Ishikawa (cell line): ENCODE data around the gene COL13A1.

Experiments used
- CEBPB ChIP-seq: IDR thresholded peaks from 2 replicates; pipeline ENCODE4 v1.6.1; 2012
- CREB1 ChIP-seq: IDR thresholded peaks from 2 replicates; pipeline ENCODE4 v1.6.1; 2012; ENCODE audit warnings: low read depth
- EGR1 ChIP-seq: IDR thresholded peaks from 2 replicates; pipeline ENCODE4 v1.6.1; 2012
- EP300 ChIP-seq: IDR thresholded peaks from 2 replicates; pipeline ENCODE4 v1.6.1; 2012; ENCODE audit warnings: borderline replicate concordance
- FOXM1 ChIP-seq: IDR thresholded peaks from 2 replicates; pipeline ENCODE4 v1.6.1; 2012; ENCODE audit warnings: low read depth, borderline replicate concordance
- MAX ChIP-seq: IDR thresholded peaks from 2 replicates; pipeline ENCODE4 v1.6.1; 2012
- NFIC ChIP-seq: IDR thresholded peaks from 2 replicates; pipeline ENCODE4 v1.6.1; 2012
- RAD21 ChIP-seq: IDR thresholded peaks from 2 replicates; pipeline ENCODE4 v1.6.1; 2012; ENCODE audit warnings: low read depth
- REST ChIP-seq: IDR thresholded peaks from 2 replicates; pipeline ENCODE4 v1.6.1; 2012; ENCODE audit warnings: low read depth, mild to moderate bottlenecking
- TAF1 ChIP-seq: IDR thresholded peaks from 2 replicates; pipeline ENCODE4 v1.6.1; 2012; ENCODE audit warnings: low read depth, mild to moderate bottlenecking
- TCF12 ChIP-seq: IDR thresholded peaks from 2 replicates; pipeline ENCODE4 v1.6.1; 2012; ENCODE audit warnings: low read depth
- TEAD4 ChIP-seq: IDR thresholded peaks from 2 replicates; pipeline ENCODE4 v1.6.1; 2012
- USF1 ChIP-seq: IDR thresholded peaks from 2 replicates; pipeline ENCODE4 v1.6.1; 2012
- YY1 ChIP-seq: IDR thresholded peaks from 2 replicates; pipeline ENCODE4 v1.6.1; 2012; ENCODE audit warnings: low read depth
- ZBTB7A ChIP-seq: IDR thresholded peaks from 2 replicates; pipeline ENCODE4 v1.6.1; 2012; ENCODE audit warnings: low read depth

The COL13A1 gene

GRCh38 chr10:69810675-69811397 is 9.1 kb downstream of the COL13A1 start:
- TF ChIP-seq FOXM1 (no peak), TCF12 (no peak), YY1 (no peak)

- no peak for TF ChIP-seq EGR1
- no peak for TF ChIP-seq EP300
These were observed 11.9 kb downstream of the COL13A1 start for GRCh38 chr10:69813632-69814031.

- TF ChIP-seq TEAD4 = no peak
- no peak for TF ChIP-seq EP300
- TF ChIP-seq ZBTB7A = no peak
- no peak for TF ChIP-seq MAX
- no peak for TF ChIP-seq FOXM1
- TF ChIP-seq TAF1 = no peak
- no peak for TF ChIP-seq RAD21
- no peak for TF ChIP-seq YY1
- TF ChIP-seq CREB1 = no peak
- TF ChIP-seq CEBPB = no peak
- no peak for TF ChIP-seq NFIC
These were observed 12.5 kb downstream of the COL13A1 start for GRCh38 chr10:69814251-69814650.

- no peak for TF ChIP-seq EP300
- no peak for TF ChIP-seq USF1
- no peak for TF ChIP-seq TAF1
- TF ChIP-seq RAD21 = no peak
- TF ChIP-seq YY1 = no peak
- TF ChIP-seq EGR1 = no peak
- no peak for TF ChIP-seq TEAD4
- no peak for TF ChIP-seq FOXM1
- no peak for TF ChIP-seq REST
- TF ChIP-seq TCF12 = no peak
- no peak for TF ChIP-seq CREB1
- TF ChIP-seq NFIC = no peak
- TF ChIP-seq CEBPB = no peak
- no peak for TF ChIP-seq MAX
- no peak for TF ChIP-seq ZBTB7A
These were observed 13.4 kb downstream of the COL13A1 start for GRCh38 chr10:69815104-69815503.

- TF ChIP-seq FOXM1 = no peak
- no peak for TF ChIP-seq TAF1
- no peak for TF ChIP-seq REST
- TF ChIP-seq EGR1 = no peak
- no peak for TF ChIP-seq TEAD4
These were observed 14.8 kb downstream of the COL13A1 start for GRCh38 chr10:69816521-69816920.

- no peak for TF ChIP-seq USF1
- TF ChIP-seq YY1 = no peak
- no peak for TF ChIP-seq RAD21
- no peak for TF ChIP-seq TAF1
- no peak for TF ChIP-seq REST
- TF ChIP-seq MAX = no peak
- no peak for TF ChIP-seq CEBPB
- no peak for TF ChIP-seq TCF12
These were observed 15.4 kb downstream of the COL13A1 start for GRCh38 chr10:69817078-69817581.
